ENCODE data around the gene FHL1. TPM values are rescaled to one million over a fixed set of nuclear protein-coding genes. Genes with fewer than 3 reads are reported as not detected.

The FHL1 gene
- polyA plus RNA-seq, 3 donors, result 0.75 to 4.0 (median 0.98) TPM

- H3K27ac Mint-ChIP-seq, result no peak overlapping the region
- intact Hi-C loops (cut with micrococcal nuclease), result no loop called here
- Histone ChIP-seq H3K79me2 (ENCODE audit: insufficient read depth, low read length) (no peaks in the 10 kb centered on the region), H3K9ac (ENCODE audit: insufficient read depth, low read length, poor library complexity, severe bottlenecking) (no peak overlapping the region), H3K4me1 (ENCODE audit: control insufficient read depth in 1 of 2, insufficient read depth in 2 of 2, low read length in 2 of 2) (peaks cover 30 to 33% of the 10 kb centered on the region in 2 donors), H3K27ac (ENCODE audit: low read depth in 1 of 2, low read length in 2 of 2) (no peak overlapping the region), H2AFZ (ENCODE audit: insufficient read depth, low read depth, low read length, poor library complexity, severe bottlenecking) (no peak overlapping the region), H3K27me3 (ENCODE audit: control insufficient read depth in 2 of 2, insufficient read depth in 2 of 2, low read length in 2 of 2) (no peaks in the 10 kb centered on the region), H3K36me3 (replicated peaks in 1 of 2; ENCODE audit: control insufficient read depth in 1 of 2, insufficient read depth in 2 of 2, low read length in 2 of 2) (no peaks in the 10 kb centered on the region), H3K4me3 (replicated peaks in 1 of 3; ENCODE audit: low read depth in 2 of 3, low read length in 3 of 3) (no peak overlapping the region), H3K4me2 (replicated peaks; ENCODE audit: extremely low read depth, low read length, poor library complexity, severe bottlenecking) (no peak overlapping the region), H4K20me1 (ENCODE audit: insufficient read depth, low read length) (no peaks in the 10 kb centered on the region), H3K9me3 (replicated peaks in 1 of 2; ENCODE audit: control insufficient read depth in 1 of 2, insufficient read depth in 1 of 2, low read length in 2 of 2) (no peaks in the 10 kb centered on the region)
- peaks cover 40% of the 10 kb centered on the region for H3K4me1 Mint-ChIP-seq
- H3K27me3 Mint-ChIP-seq (ENCODE audit: low read depth in 3 of 3), result peaks cover 0 to 7% (median 0%) of the 10 kb centered on the region in 3 donors
- TF ChIP-seq CTCF (IDR thresholded peaks at IDR 0.05), result no peak
- H3K4me3 Mint-ChIP-seq, result no peak overlapping the region
- no CpG with 5 or more reads among the region's 2 CpGs for WGBS (ENCODE audit: insufficient coverage)
- no peaks in the 10 kb centered on the region for H3K36me3 Mint-ChIP-seq
- H3K9me3 Mint-ChIP-seq, result peaks cover 0 to 2% (median 0%) of the 10 kb centered on the region in 7 donors
- no peak for DNase-seq
Observed at GRCh38 chrX:136189222-136189621, 41.9 kb downstream of the FHL1 start.

- Histone ChIP-seq H3K9ac (ENCODE audit: insufficient read depth, low read length, poor library complexity, severe bottlenecking) (no peak overlapping the region), H3K36me3 (replicated peaks in 1 of 2; ENCODE audit: control insufficient read depth in 1 of 2, insufficient read depth in 2 of 2, low read length in 2 of 2) (no peaks in the 10 kb centered on the region), H3K4me3 (replicated peaks in 1 of 3; ENCODE audit: low read depth in 2 of 3, low read length in 3 of 3) (no peak overlapping the region), H3K4me1 (ENCODE audit: control insufficient read depth in 1 of 2, insufficient read depth in 2 of 2, low read length in 2 of 2) (peaks cover 30 to 33% of the 10 kb centered on the region in 2 donors), H4K20me1 (ENCODE audit: insufficient read depth, low read length) (no peaks in the 10 kb centered on the region), H3K9me3 (replicated peaks in 1 of 2; ENCODE audit: control insufficient read depth in 1 of 2, insufficient read depth in 1 of 2, low read length in 2 of 2) (no peaks in the 10 kb centered on the region), H3K27ac (ENCODE audit: low read depth in 1 of 2, low read length in 2 of 2) (no peak overlapping the region), H2AFZ (ENCODE audit: insufficient read depth, low read depth, low read length, poor library complexity, severe bottlenecking) (no peak overlapping the region), H3K4me2 (replicated peaks; ENCODE audit: extremely low read depth, low read length, poor library complexity, severe bottlenecking) (no peak overlapping the region), H3K27me3 (ENCODE audit: control insufficient read depth in 2 of 2, insufficient read depth in 2 of 2, low read length in 2 of 2) (no peaks in the 10 kb centered on the region), H3K79me2 (ENCODE audit: insufficient read depth, low read length) (no peaks in the 10 kb centered on the region)
- Mint-ChIP-seq H3K4me3 (no peak overlapping the region), H3K27ac (no peak overlapping the region), H3K4me1 (peaks cover 39% of the 10 kb centered on the region), H3K36me3 (no peaks in the 10 kb centered on the region), H3K9me3 (peaks cover 0 to 2% (median 0%) of the 10 kb centered on the region in 7 donors), H3K27me3 (ENCODE audit: low read depth in 3 of 3) (peaks cover 0 to 6% (median 0%) of the 10 kb centered on the region in 3 donors)
- no CpG with 5 or more reads among the region's 10 CpGs for WGBS (ENCODE audit: insufficient coverage)
- DNase-seq, result no peak
- no peak for TF ChIP-seq CTCF (IDR thresholded peaks at IDR 0.05)
- intact Hi-C loops (cut with micrococcal nuclease), result no loop called here
Observed at GRCh38 chrX:136190038-136190713, 42.8 kb downstream of the FHL1 start.

Data from CD14-positive monocyte (primary cell).